ENCODE data around the gene CFAP46.

DNA sequence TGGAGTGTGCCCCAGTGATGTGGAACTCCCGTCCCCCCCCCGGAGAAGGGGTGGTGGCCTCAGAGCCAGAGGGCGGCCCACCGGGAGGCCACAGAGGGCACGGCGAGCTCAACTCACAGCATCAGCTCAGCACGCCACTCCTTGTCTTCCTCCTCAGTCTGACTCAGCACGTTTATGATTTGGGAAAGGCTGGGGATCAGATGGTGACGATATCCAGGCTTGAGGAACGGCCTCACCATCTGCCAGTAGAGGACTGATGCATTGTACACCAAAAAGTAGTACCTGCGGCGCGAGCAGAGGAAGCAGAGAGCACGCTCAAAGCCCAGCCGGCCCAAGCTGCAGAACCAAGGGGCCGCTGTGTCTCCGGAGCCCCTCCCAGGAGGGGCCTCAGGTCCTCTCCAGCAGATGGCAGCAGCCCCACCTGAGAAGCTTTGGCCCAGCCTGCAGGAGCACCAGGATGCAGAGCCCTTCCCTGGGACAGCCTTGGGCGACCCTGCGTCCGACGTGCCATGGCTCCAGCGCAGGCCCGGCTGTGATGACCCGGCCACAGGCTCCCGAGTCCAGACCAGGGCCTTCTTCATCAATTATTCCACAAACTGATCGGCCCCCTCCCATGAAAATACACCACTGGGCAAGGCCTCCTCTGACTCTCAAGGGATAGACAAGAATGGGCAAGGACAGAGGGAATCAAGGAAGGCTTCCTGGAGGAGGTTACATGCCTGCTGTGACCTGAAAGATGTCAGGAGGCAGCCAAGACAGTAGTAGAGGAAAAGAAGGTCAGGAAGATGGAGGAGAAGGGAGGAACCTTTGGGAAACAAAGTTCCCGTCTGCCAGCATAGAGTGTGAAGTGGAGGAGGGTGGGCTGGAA, 3.7 kb downstream of the CFAP46 start:
- TF ChIP-seq POLR2AphosphoS5 (IDR thresholded peaks at IDR 0.05; ENCODE audit: low read depth), result no peak
- TF ChIP-seq CTCF (conservative IDR thresholded peaks at IDR 0.05; ENCODE audit: low read depth in 2 of 2), result peak; percentile 46 to 80
- no peak for TF ChIP-seq EZH2 (IDR thresholded peaks at IDR 0.05; ENCODE audit: low read depth, unreplicated experiment)
- TF ChIP-seq STAT1 (IDR thresholded peaks at IDR 0.05; ENCODE audit: unreplicated experiment), result no peak
